Measurements from ENCODE around the gene CSNK2B. TPM values are rescaled to one million over a fixed set of nuclear protein-coding genes. Genes with fewer than 3 reads are reported as not detected.

CSNK2B gene
- total and polyA plus RNA-seq, 9 of the 15 experiments (the other 6 are each of a cell fraction or from before 2014, with no cell fraction given), result 120 to 1,126 (median 529) TPM

- TF ChIP-seq ZBTB40 (IDR thresholded peaks at IDR 0.05) (peak; percentile 33; the same call in 1 of the 2 replicates), ZBTB40 (CRISPR knock-in tag; IDR thresholded peaks at IDR 0.05) (no peak), MAFG (tag; conservative IDR thresholded peaks at IDR 0.05) (no peak), FOXP1 (CRISPR knock-in tag; IDR thresholded peaks at IDR 0.05) (no peak), ZHX1 (conservative IDR thresholded peaks at IDR 0.05; ENCODE audit: low read length) (no peak), ZFX (CRISPR knock-in tag; IDR thresholded peaks at IDR 0.05) (no peak), ATF1 (CRISPR knock-in tag; IDR thresholded peaks at IDR 0.05) (peak; percentile 44; the same call in 1 of the 2 replicates), ATF1 (tag; IDR thresholded peaks at IDR 0.05) (peak; percentile 61), ZNF23 (CRISPR knock-in tag; IDR thresholded peaks at IDR 0.05) (no peak), SRF (CRISPR knock-in tag; IDR thresholded peaks at IDR 0.05) (peak in 1 of 2 experiments; percentile 88; a peak in 1 of 4 replicates), PATZ1 (CRISPR knock-in tag; IDR thresholded peaks at IDR 0.05; ENCODE audit: borderline replicate concordance) (no peak), ZNF347 (CRISPR knock-in tag; IDR thresholded peaks at IDR 0.05; ENCODE audit: low read depth) (no peak), RBM25 (IDR thresholded peaks at IDR 0.05; ENCODE audit: low read depth, low read length, severe bottlenecking) (no peak), EHMT2 (IDR thresholded peaks at IDR 0.05) (no peak)
Observed at GRCh38 chr6:31717499-31718222, 51.8 kb downstream of the CSNK2B start (continued).
